Heart right ventricle (tissue), 16 donors: Measurements from ENCODE around the gene RBM6. TPM values are rescaled to one million over a fixed set of nuclear protein-coding genes. Genes with fewer than 3 reads are reported as not detected.
"Not testable (repeated sequence)": the region's sequence is repeated elsewhere in the genome, so short reads cannot be mapped to it uniquely, and the experiment has no call there.

Source experiments
- ATAC-seq, 8 donors: fragments of 200-7000 bp; cut with Tn5 transposase; one replicate each; pipeline ENCODE4 v1.9.1; 2020; ENCODE audit warnings: mild to moderate bottlenecking in 8 of 8, moderate library complexity in 8 of 8, moderate number of reproducible peaks in 1 of 8
- DNase-seq, 2 donors: peaks; one replicate each; pipeline ENCODE4 v3.0.0-alpha.2; 2020
- H3K27ac ChIP-seq, 10 donors: fragments of 200-600 bp; sonication (generic) in 2 of 10; one replicate each; pipeline versions ENCODE4 v1.5.0 to v1.8.0; 2020 to 2022; ENCODE audit warnings: mild to moderate bottlenecking in 3 of 10
- H3K27me3 ChIP-seq, 7 donors: fragments of 200-600 bp; one replicate each; pipeline ENCODE4 v1.8.0; 2021 to 2022; ENCODE audit warnings: mild to moderate bottlenecking in 2 of 7
- H3K36me3 ChIP-seq, 9 donors: fragments of 200-600 bp; sonication (generic) in 1 of 9; one replicate each; pipeline versions ENCODE4 v1.5.0 to v1.8.0; 2020 to 2022; ENCODE audit warnings: mild to moderate bottlenecking in 2 of 9
- H3K4me1 ChIP-seq, 9 donors: fragments of 200-600 bp; sonication (generic) in 1 of 9; one replicate each; pipeline versions ENCODE4 v1.5.0 to v1.8.0; 2020 to 2022; ENCODE audit warnings: mild to moderate bottlenecking in 4 of 9
- H3K4me3 ChIP-seq, 10 donors: fragments of 200-600 bp; sonication (generic) in 2 of 10; one replicate each; pipeline versions ENCODE4 v1.5.0 to v1.8.0; 2020 to 2022; ENCODE audit warnings: mild to moderate bottlenecking in 7 of 10, moderate library complexity in 2 of 10
- H3K9me3 ChIP-seq, 11 donors: fragments of 200-600 bp in 10 of 11; sonication (generic) in 2 of 11; one replicate each; pipeline versions ENCODE4 v1.5.0 to v1.8.0; 2013 to 2022; ENCODE audit warnings: mild to moderate bottlenecking in 2 of 11, control low read depth in 1 of 11, moderate library complexity in 1 of 11
- WGBS, 2 donors: extraction: QIAGEN DNeasy Blood & Tissue Kit; methylation state at CpG; one replicate each; pipeline ENCODE4 v1.1.7; 2013; ENCODE audit warnings: inconsistent platforms in 1 of 2; 5-methylcytosine and 5-hydroxymethylcytosine counted together
- intact Hi-C, 10 donors: fragments of 100-400 bp; cut with DNase I; formaldehyde crosslinking; loops; one replicate each; pipeline versions ENCODE4 v1.11.1 to v1.14.2; 2022
- polyA plus RNA-seq, 2 donors: library from polyadenylated mRNA; stranded (reverse); fragments of 200-250 nt; gene quantifications; one replicate each; pipeline ENCODE4 v1.2.3, GENCODE V29; 2013
- total RNA-seq, 10 donors: library from RNA; stranded (reverse); fragmentation: NEBNext Ultra II Directional in 3 of 10; extraction: Animal tissue kit (Norgen Biotek cat#: 25700) in 3 of 10; gene quantifications; one replicate each; pipeline versions ENCODE4 v1.2.1 to v1.2.4, GENCODE V29; 2021 to 2023
- TF ChIP-seq, protein P1 (sequence below), 9 donors: fragments of 200-600 bp; sonication (generic) in 2 of 9; IDR thresholded peaks; one replicate each; pipeline versions ENCODE4 v1.5.0 to v1.8.0; 2021 to 2022; ENCODE audit warnings: antibody characterized with exemption in 9 of 9, mild to moderate bottlenecking in 5 of 9, moderate library complexity in 1 of 9
- donor health status: Arrhythmogenic right ventricular cardiomyopathy.
- donor health status: ischemic (EF 13 %, LVEDD 7.1; RV severe dilation, severe dysfunction).
- donor health status: healthy with polysubstance abuse.
- donor health status: DM: no; HTN: yes; CAD: no.
- donor health status: DM: no; HTN: no; CAD: no.
- donor health status: ischemic (EF 25% LVEDD 6.9; RV normal size, moderate dysfunction).
- donor health status: ischemic (EF 25% LVEDD 5.7; RV mildly dilated, moderate dysfunction).
- donor health status: healthy.
- donor health status: DM: yes; HTN: yes; CAD: no.
- donor health status: Ischemic cardiomyopathy.
- donor health status: ischemic (EF 35%, LVEDD 5.7; RV mildly dilated, moderate dysfunction).
- donor health status: nonischemic (EF 11% LVEDD 7.7; RV severe dilation, severe dysfunction).
- donor health status: DM: yes; HTN: yes; CAD: no.
- donor health status: PGD.
- donor health status: ischemic (EF 29% LVEDD 5.4; RV normal size, mild dysfunction).
- donor health status: nonischemic (EF 23%, LVEDD 6.1; RV moderate dilation, normal function).

The RBM6 gene
- total and polyA plus RNA-seq, 12 donors, result 26.0 to 208 (median 37.6) TPM

DNA sequence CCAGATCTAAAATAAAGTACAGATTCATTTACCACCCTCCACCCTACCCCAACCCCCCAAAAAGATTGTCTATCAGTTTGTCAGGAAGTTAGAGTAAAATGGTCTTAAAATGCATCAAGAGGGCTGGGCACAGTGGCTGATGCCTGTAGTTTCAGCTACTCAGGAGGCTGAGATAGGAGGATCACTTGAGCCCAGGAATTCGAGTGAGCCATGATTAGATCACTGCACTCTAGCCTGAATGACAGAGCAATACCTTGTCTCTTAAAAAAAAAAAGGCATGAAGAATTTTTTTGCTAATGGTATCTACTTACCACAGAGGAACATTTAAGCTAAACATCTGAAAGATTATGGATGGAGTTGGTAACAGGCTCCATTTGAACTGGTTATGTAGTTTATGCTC, 71.0 kb downstream of the RBM6 start:
- peaks cover 0 to 69% (median 0%) of the 10 kb centered on the region in 9 donors for H3K36me3 ChIP-seq
- no peak for ATAC-seq
- H3K4me1 ChIP-seq, result no peaks in the 10 kb centered on the region
- WGBS, 2 donors, result 67 to 68% methylated on average over 1 of the region's 1 CpG
- H3K4me3 ChIP-seq, result no peak overlapping the region
- no peak for DNase-seq
- H3K27me3 ChIP-seq, result no peaks in the 10 kb centered on the region
- H3K27ac ChIP-seq, result no peak overlapping the region
- no peaks in the 10 kb centered on the region for H3K9me3 ChIP-seq
- TF ChIP-seq, protein P1, sequence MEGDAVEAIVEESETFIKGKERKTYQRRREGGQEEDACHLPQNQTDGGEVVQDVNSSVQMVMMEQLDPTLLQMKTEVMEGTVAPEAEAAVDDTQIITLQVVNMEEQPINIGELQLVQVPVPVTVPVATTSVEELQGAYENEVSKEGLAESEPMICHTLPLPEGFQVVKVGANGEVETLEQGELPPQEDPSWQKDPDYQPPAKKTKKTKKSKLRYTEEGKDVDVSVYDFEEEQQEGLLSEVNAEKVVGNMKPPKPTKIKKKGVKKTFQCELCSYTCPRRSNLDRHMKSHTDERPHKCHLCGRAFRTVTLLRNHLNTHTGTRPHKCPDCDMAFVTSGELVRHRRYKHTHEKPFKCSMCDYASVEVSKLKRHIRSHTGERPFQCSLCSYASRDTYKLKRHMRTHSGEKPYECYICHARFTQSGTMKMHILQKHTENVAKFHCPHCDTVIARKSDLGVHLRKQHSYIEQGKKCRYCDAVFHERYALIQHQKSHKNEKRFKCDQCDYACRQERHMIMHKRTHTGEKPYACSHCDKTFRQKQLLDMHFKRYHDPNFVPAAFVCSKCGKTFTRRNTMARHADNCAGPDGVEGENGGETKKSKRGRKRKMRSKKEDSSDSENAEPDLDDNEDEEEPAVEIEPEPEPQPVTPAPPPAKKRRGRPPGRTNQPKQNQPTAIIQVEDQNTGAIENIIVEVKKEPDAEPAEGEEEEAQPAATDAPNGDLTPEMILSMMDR (IDR thresholded peaks at IDR 0.05), result no peak
- intact Hi-C loops, result no loop called here

DNA sequence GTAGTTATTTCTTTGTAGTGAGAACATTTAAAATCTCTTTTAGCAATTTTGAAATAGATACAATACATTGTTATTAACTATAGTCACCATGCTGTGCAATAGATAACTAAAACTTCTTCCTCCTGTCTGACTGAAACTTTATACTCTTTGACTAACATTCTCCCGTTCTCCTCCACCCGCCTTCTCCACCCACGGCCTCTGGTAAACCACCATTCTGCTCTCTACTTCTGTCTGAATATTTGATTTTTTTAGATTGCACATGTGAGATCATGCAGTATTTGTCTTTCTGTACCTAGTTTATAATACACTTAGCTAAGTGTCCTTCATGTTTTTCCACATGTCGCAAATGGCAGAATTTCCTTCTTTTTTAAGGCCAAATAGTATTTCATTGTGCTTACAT, 76.0 kb downstream of the RBM6 start:
- DNase-seq (no peak), ATAC-seq (no peak)
- Histone ChIP-seq H3K27ac (no peak overlapping the region), H3K4me3 (no peak overlapping the region), H3K36me3 (peaks cover 0 to 77% (median 12%) of the 10 kb centered on the region in 9 donors), H3K4me1 (no peaks in the 10 kb centered on the region), H3K9me3 (peaks cover 0 to 5% (median 0%) of the 10 kb centered on the region in 11 donors), H3K27me3 (no peaks in the 10 kb centered on the region)
- intact Hi-C loops, result no loop called here
- TF ChIP-seq, protein P1 (IDR thresholded peaks at IDR 0.05), result no peak
- 93 to 96% methylated on average over 4 of the region's 4 CpGs for WGBS, 2 donors

DNA sequence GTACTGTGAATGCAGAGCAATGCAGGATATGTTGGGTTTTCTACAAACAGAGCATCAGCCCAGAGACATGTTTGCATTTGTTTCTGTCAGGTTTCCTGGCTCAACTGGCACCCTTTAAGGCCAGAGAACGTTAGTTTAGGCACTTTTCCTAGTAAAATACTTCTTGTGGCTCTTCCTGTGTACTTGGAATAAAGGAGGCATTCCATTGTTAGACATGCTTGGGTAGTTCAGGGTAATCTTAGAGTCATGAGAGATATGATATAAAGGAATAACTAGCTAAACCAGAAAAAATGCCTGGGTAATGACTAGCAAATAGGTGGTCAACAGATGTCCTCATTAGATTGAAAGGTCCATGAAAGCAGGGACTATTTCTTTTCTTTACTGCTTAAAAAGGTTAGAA, 88.4 kb downstream of the RBM6 start:
- DNase-seq, result no peak
- peaks cover 0 to 51% (median 0%) of the 10 kb centered on the region in 9 donors for H3K36me3 ChIP-seq
- H3K27ac ChIP-seq, result no peak overlapping the region
- peak in 1 of 8 donors; percentile 20 for ATAC-seq
- intact Hi-C loops, result loop anchor here in 1 of 10 donors (10.0 kb wide), 1 partner anchor 1734 kb away; no protein-coding TSS in a partner anchor
- no peak overlapping the region for H3K4me3 ChIP-seq
- H3K27me3 ChIP-seq, result no peaks in the 10 kb centered on the region
- no peaks in the 10 kb centered on the region for H3K9me3 ChIP-seq
- TF ChIP-seq, protein P1 (IDR thresholded peaks at IDR 0.05), result no peak
- 36 to 55% methylated on average over 1 of the region's 1 CpG for WGBS, 2 donors
- H3K4me1 ChIP-seq, result peaks cover 0 to 11% (median 0%) of the 10 kb centered on the region in 9 donors

DNA sequence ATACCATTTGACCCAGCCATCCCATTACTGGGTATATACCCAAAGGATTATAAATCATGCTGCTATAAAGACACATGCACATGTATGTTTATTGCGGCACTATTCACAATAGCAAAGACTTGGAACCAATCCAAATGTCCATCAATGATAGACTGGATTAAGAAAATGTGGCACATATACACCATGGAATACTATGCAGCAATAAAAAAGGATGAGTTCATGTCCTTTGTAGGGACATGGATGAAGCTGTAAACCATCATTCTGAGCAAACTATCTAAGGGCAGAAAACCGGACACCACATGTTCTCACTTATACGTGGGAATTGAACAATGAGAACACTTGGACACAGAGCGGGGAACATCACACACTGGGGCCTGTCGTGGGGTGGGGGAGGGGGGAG, 91.3 kb downstream of the RBM6 start:
- peaks cover 0 to 11% (median 0%) of the 10 kb centered on the region in 9 donors for H3K4me1 ChIP-seq
- H3K4me3 ChIP-seq, H3K27me3 ChIP-seq, H3K9me3 ChIP-seq, DNase-seq, H3K27ac ChIP-seq, intact Hi-C loops, ATAC-seq: not testable (repeated sequence)
- H3K36me3 ChIP-seq, result peaks cover 0 to 43% (median 0%) of the 10 kb centered on the region in 9 donors
- 97 to 100% methylated on average over 4 of the region's 5 CpGs for WGBS, 2 donors

DNA sequence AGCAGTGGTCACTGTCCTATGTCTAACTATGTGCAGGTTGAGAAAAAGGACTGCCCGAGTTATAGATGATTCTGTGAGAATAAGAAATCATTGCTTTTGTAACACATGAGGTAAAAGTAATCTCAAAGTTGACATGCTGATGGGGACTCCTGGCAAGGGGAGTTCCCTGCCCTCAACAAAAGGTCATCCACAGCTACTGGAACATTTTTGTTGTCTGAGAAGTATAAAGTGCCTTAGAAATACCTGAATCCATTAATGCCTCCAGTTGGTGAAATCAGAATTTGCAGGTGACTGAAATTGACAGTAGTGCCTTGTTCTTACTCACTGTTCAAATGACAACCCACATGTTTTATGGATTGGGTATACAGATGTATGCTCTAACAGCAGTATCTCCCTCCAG, 105.0 kb downstream of the RBM6 start:
- Histone ChIP-seq H3K27ac (no peak overlapping the region), H3K4me1 (peaks cover 0 to 3% (median 0%) of the 10 kb centered on the region in 9 donors), H3K36me3 (peaks cover 0 to 58% (median 18%) of the 10 kb centered on the region in 9 donors), H3K4me3 (no peak overlapping the region), H3K27me3 (no peaks in the 10 kb centered on the region), H3K9me3 (no peaks in the 10 kb centered on the region)
- no peak for ATAC-seq
- DNase-seq, result no peak
- TF ChIP-seq, protein P1 (IDR thresholded peaks at IDR 0.05), result no peak
- intact Hi-C loops, result no loop called here
- WGBS, 2 donors, result 92 to 93% methylated on average over 1 of the region's 1 CpG
